Measurements from ENCODE around the gene HSD3B7.

The HSD3B7 gene

DNA sequence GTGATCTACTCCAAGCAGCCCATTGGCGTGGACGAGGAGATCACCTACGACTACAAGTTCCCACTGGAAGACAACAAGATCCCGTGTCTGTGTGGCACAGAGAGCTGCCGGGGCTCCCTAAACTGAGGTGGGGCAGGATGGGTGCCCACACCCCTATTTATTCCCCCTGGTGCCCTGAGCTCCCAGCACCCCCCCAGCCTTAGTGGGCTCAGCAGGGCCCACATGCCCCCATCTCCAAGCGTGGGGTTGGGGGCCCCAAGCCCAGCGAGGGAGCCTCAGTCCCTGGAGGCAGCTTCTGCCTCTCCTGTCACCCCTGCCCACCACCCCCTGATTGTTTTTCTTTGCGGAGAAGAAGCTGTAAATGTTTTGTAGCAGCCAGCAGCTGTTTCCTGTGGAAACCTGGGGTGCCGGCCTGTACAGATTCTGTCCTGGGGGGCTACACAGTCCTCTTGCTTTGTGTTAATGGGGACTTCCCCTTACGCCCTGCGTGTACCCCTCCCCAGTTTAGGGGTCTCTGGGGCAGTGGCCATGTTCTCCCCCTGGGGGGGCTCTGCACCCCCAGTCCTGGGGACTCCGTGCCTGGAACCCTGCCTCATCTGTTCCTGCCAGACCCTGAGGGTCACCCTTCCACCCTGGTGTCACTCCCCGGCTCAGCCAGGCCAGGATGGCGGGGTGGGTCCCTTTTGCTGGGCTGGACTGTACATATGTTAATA is 953 bp upstream of the HSD3B7 start:
- DNase-seq, result no peak

DNA sequence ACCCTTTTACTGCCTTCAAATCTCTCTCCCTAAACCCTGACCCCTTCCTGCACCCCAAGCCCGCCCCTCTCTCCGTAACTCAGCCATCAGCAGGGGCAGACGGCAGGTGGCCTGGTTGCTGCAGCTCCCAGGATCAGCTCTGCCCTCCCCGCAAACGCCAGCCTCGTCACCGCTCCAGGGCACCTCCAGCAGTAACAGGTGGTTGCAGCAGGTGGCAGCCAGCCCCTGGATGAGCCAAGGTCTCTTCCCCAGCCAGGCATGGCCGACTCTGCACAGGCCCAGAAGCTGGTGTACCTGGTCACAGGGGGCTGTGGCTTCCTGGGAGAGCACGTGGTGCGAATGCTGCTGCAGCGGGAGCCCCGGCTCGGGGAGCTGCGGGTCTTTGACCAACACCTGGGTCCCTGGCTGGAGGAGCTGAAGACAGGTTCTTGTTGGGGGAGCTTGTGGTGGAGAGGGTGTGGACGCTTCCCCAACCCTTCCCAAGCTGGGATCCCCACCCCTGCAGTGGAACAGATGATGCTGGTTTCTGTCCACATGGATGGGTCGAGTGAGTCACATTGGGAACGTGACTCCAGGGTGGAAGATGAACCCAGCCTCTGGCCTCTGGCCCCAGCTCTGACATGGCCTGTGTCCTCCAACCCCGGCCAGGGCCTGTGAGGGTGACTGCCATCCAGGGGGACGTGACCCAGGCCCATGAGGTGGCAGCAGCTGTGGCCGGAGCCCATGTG is 558 bp downstream of the HSD3B7 start:
- peak in 1 of 2 donors; percentile 43 for DNase-seq

DNA sequence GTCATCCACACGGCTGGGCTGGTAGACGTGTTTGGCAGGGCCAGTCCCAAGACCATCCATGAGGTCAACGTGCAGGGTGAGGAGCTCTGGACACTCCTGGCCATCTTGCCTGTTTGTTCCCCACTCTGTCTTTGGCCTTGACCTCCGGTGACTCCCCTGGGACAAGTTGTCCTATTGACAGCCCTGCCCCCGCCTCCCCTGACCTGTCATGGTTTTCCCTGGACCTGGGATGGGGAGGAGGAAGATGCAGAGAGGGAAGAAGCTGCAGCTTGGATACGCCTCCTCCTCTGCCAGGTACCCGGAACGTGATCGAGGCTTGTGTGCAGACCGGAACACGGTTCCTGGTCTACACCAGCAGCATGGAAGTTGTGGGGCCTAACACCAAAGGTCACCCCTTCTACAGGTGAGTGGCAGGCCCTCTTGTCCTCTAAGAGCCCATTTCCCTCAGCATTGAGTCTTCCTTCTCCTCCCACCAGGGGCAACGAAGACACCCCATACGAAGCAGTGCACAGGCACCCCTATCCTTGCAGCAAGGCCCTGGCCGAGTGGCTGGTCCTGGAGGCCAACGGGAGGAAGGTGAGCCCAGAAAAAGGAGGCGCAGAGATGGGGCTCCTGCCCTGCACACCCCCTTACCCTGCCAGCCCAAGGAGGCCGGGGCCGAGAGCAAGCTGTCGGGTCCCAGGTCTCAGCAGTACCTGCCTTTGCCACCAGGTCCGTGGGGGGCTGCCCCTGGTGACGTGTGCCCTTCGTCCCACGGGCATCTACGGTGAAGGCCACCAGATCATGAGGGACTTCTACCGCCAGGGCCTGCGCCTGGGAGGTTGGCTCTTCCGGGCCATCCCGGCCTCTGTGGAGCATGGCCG is 1.4 kb downstream of the HSD3B7 start:
- DNase-seq, result no peak

DNA sequence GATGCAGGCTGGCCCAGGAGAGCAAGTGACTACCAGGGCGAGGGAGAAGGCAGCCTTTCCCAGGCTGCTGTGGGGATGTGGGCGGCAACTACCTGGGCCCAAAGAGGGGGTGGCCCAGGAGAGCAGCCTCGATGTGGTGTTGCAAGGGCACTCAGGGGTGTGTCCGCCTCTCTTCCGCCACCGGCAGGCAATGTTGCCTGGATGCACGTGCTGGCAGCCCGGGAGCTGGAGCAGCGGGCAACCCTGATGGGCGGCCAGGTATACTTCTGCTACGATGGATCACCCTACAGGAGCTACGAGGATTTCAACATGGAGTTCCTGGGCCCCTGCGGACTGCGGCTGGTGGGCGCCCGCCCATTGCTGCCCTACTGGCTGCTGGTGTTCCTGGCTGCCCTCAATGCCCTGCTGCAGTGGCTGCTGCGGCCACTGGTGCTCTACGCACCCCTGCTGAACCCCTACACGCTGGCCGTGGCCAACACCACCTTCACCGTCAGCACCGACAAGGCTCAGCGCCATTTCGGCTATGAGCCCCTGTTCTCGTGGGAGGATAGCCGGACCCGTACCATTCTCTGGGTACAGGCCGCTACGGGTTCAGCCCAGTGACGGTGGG is 2.7 kb downstream of the HSD3B7 start:
- DNase-seq, result no peak

DNA sequence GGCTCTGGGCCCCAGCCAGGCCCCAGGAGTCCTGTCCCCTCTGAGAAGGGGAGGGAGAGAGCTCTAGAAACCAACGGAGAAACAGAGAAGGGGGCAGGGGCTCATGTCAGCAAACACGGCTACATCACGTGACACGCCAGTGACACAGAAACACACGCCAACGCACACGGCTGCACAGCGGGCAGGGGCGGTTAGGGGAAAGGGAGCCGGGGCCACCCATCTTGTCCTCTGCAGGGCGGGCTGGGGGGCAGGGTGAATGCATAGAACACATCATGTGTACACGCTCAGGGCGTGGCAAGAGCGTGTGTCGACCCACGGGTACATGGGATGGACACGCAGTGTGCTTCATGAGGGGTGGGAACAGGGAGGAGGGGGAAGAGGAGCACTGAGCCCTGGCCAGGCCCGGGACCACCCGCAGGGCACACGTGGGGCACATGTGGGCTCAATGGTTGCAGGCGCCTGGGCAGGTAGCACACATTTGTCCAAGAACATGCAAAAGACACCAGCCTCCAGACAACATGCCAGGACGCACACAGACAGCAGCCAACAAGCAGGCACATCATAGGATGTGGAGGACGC is 4.6 kb downstream of the HSD3B7 start:
- no peak for DNase-seq

DNA sequence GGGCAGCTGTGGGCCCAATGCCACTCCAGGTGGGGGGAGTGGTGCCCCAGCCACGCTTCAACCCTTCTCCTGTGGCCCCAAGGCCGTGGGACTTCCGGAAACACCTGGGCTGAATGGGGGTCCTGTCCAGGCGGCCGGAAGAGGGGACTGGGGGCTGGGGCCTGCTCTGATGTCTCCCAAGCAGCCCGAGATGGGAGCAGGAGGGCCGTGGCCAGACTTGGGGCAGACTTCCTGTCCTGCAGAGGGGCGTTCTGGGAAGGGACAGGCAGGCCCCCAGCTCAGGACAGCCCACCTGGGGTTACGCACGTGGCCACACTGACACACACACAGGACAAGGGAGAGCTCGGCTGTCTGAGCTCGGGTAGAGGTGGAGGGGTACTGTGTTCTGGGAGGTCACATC is 5.1 kb downstream of the HSD3B7 start:
- no peak for DNase-seq

DNA sequence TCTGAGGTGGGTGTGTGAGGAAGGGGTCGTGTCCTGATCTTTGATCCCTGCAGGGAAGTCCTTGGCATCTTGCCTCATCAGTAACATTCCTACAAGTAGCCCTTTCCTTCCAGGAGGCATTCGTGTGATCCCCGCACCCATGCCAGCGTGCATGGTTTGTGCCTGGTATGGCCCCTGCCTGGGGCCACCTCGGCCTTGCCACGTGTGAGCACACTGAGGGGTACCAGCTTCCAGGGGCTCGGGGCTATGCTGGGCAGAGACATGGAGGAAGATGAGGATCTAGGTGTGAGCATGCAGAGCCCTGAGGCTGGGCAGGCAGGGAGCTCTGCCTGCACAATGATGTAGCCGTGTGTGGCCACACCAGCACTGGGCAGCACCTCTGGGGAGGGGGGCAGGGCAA is 6.0 kb downstream of the HSD3B7 start:
- DNase-seq, result no peak

DNA sequence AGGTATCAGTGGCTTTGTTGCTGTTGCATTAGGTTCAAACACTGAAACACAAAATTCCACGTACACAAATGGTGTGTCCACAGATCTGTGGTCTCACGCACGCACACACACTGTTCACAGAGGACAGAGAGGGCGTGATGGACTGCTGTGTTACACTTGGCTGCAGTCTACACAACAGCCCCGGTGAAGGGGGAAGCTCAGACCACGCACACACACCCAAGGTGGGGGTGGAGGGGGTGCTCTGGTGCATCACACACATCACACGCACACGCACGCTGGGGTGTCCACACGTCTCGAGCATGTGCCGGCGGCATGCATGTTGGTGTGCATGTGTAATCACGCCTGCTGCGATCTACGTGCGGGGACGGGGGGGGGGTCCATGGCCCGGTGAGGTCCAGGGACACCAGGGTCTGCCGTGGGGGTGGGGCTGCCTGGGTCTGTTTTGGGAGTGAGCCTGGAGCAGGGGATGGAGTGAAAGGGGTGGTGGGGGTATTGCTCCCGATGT is 7.3 kb downstream of the HSD3B7 start:
- no peak for DNase-seq

DNA sequence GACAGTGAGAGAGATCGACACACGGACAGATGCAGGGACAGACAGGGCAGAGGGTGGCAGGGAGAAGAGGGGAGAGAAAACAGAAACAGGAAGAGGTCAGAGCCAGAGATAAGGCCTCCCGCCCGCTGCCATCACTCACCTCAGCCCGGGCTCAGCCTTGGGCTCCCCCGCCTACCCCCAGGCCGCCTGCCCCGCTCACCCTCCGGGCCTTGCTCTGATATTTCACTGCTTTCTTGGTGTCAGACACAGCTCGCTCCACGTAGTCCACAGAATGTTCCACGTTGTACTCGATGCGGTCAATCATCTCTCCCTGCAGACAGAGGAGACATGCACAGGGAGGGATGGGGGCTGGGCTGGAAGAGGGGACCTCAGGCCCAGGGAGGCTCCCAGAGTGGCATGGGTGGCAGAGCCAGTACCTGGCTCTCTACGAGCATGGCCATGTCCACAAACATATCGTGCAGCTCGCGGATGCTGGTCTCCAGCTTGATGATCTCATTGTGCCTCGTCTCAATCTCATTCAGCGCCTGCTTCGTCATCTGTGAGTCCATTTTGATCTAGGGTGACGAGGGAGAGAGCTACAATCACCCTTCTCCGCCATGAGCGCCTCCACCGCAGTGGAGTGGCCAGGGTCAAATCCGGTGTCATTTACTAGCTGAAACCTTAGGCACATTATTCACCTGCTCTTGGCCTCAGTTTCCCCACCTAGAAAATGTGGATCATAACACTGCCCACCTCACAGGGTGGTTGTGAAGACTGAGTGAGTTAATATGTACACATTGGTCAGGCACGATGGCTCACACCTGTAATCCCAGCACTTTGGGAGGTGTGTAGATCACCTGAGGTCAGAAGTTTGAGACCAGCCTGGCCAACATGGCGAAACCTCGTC is 8.2 kb downstream of the HSD3B7 start:
- DNase-seq, result no peak

DNA sequence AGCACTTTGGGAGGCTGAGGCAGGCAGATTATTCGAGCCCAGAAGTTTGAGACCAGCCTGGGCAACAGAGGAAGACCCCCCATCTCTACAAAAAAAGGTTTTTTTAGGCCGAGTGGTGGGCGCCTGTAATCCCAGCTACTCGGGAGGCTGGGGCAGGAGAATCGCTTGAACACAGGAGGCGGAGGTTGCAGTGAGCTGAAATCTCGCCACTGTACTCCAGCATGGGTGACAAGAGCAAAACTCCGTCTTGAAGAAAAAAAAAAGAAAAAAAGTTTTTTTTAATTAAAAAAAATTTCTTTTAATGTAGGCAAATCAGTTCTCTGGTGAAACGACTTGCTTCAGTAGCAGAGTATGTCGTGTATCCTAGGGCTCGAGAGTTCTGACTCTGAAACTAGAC is 10.9 kb downstream of the HSD3B7 start:
- DNase-seq, result no peak

DNA sequence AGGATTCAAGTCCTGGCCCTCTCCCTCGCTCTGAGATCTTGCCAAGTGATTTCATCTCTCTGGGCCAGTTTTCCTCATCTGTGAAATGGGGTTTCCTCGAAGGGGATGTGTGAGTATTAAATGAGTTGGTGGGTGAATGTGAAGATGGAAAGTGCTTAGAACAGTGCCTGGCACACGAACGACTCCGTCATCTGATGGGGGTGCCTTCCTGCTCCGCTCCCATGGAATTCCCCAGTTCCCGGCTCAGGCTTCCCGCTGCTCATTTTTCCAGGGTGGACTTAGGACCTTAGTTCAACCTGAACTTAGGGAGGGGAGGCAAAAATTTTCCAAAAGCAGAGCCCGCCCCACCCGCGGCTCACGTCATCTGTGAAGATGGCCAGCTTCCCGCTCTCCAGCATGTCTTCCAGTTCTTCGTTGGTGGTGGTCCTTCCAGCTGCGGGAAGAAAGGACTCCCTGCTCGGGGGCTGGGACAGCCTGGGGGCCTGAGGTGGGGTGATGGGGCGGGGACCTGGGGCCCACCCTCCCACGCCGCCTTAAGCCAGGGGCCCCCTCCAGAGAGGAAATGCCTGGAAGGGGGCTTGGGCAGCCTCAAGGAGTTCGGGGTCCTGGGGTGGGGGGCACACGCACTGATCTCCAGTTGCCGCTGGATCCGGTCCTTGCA is 11.4 kb downstream of the HSD3B7 start:
- DNase-seq, result no peak

DNA sequence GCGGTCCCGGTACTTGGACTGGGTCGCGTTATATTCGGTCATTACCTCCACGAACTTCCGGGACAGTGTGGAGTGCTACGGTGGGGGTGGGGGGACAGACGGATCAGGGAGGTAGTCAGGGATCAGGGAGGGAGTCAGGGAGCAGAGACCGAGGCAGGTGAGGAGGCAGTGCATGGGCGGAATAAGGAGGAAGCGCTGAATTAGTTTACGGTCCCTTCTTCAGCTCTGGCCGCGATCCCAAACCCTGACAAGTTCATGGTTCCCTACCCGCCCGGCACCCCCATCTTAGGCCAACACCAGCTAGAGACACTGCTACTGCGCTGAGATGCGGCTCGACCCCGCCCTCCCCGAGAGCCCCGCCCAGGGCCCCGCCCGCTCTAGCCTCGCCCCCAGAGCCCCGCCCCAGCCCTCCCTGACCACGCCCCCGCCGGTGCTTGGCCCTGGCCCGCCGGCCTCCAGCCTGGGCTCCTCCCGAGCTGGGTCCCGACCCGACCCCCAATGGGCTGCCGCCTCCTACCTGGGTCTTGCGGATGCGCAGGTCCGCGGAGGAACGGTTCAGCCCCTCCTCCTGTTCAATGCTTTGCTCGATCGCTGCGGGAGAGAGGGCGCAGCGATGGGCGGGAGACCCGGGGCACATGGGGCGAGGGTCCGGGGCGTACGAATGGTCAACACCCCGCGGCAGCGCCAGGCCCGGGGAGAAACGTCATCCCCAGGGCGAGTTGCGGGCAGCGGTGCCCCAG is 12.1 kb downstream of the HSD3B7 start:
- peak; percentile 79 to 92 for DNase-seq

DNA sequence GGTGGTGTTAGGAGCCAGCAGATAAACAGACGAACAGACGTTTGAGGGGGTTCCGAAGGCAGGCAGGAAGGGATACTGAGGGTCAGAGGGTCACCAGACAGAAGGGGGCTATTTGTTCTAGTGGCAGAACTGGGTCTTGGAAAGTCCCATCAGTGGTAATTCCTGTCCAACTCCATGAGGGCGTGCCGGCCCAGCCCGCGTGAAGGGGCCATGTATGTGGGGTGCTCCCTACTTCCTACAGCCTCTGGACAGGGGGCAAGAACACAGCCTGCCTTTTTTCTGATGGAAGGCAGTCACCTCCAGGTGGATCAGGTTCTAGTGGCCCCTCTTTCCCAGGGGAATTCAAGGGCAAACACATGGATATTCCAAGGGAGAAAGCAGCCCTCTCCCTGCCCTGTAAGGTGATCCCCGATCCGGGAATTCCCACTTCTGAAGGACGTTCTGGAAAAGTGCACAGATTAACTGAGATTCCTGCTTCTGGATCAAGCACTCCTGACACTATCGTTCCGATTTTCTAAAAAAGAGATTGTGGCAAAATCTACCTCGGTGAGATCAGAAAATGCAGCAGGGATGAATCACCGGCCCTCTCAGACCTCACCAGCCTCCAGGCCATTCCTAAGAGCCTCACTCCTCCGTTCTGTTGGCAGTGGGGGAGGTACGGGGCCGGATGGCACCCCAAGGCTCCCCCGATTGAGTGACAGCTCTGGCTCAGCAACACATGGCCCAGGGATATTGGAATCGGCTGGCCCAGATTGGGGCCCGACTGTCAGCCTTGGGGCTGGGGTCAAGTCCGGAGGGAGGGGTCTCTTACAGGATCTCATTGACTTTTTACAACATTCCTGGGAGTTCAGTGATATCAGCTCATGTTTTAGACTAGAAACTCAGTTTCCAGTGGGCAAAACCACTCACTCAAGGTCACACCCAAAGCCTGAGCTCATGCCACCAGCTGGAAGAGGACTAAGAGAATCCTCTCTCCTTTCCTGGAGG is 13.0 kb downstream of the HSD3B7 start:
- no peak for DNase-seq

DNA sequence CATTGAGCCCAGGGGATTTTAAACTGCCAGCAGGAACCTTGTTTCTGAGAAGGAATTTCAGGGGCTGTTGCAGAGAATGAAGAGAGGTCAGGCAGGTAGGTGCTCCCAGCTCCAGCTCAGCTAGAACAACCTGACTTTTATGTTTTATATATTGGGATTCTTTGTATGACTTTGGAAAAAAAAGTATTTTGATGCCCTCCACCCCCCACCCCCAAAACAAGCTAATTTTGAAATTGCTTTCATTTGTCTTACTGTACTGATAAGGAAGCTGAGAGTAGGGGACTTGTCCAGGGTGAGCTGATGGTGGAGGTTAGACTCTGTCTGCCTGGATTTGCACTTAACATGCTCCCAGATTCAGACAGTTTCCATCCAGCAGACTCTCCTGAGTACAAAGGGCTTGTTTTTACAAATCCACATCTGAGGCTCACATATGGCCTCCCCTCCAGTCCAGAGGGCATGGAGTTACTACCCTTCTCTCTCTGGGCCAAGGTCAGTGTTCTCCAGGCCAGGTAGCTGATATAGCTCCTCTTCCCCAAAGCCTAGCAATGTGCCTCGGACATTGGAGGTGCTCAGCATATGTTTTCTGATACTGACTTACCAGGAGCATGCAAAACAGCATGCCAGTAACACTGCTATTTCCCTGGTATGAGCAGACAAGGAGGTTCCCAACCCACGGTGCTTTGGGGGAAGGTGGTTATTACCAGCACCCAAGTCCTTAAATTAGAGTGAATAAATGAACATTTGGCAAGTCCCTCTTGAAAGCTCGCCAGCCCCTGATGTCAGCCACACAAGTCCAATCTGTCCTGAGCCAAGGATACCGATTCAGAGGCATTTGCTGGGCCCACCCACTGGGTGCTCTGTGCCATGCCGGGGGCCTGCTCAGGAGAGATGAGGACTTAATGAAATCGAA is 14.1 kb downstream of the HSD3B7 start:
- DNase-seq, result no peak

DNA sequence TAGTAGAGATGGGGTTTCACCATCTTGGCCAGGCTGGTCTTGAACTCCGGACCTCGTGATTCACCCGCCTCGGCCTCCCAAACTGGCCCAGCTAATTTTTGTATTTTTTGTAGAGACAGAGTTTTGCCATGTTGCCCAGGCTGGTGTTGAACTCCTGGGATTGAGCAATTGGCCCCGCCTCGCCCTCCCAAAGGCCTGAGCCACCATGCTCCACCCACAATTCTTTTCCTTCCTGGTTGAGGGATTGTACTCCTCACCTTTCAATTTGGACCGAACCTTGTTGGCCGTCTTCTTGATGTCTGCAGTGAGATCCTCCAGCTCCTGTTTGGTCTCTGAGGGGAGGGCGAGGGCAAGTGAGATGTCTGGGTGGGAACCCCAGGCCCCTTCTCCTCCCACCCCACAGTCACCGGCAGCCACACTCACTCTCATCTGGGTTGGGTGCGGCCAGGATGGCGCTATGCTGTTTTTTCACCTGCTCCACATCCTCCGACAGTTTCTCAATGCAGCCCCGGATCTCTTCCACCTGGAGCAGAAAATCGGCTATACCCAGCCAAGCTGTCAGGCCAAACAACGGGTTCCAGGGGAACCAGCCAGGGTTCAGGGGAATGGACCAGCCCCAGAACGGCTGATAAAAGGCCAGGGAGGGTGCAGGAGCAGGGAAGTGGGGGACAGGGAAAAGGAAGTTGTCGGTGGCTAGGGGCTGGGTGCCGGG is 15.8 kb downstream of the HSD3B7 start:
- DNase-seq, result peak in 1 of 2 donors; percentile 23

DNA sequence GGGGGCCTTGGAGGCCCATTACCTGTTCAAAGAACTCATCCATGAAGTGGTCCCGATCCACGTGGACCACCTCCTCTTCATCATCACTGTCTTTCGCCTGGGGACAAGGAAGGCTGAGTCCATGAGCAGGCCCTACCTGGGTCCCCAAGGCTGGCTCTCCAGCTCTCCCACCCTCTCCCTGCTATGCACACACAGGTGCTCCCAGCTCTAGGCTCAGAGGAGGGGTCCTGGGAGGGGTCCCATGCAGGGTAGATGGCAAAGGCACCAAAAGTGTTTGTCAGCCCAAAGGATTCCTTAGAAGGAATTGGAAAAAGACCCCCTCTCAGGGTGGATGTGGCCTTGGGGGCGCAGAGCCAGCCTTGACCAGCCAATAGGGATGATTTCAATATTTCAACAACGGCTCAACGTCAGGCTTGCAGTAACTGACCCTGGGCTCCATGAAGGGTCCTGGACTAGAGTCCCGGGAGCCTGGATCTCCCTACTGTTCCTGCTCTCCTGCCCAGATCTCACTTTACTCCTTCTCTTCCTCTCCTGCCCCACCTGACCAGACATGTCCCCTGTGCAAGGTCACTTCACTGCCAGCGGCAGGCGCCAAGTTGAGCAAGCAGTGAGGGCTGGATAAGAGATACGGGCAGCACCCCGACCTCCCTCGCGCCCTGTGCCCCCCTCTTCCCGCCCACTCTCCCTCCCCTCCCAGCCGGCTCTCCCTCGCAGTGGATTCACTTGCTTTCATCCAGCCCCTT is 16.7 kb downstream of the HSD3B7 start:
- no peak for DNase-seq
